NT2/D1 (cell line): Measurements from ENCODE around the gene NEURL4.

ENCODE experiments used
- SUZ12 ChIP-seq: IDR thresholded peaks from 2 replicates; pipeline ENCODE4 v1.6.1; 2011; ENCODE audit not compliant: insufficient read length, insufficient read depth; ENCODE audit errors: extremely low read depth
- ZNF274 ChIP-seq: IDR thresholded peaks from 2 replicates; pipeline ENCODE4 v1.6.1; 2011; ENCODE audit warnings: mild to moderate bottlenecking, low read depth, low read length

DNA sequence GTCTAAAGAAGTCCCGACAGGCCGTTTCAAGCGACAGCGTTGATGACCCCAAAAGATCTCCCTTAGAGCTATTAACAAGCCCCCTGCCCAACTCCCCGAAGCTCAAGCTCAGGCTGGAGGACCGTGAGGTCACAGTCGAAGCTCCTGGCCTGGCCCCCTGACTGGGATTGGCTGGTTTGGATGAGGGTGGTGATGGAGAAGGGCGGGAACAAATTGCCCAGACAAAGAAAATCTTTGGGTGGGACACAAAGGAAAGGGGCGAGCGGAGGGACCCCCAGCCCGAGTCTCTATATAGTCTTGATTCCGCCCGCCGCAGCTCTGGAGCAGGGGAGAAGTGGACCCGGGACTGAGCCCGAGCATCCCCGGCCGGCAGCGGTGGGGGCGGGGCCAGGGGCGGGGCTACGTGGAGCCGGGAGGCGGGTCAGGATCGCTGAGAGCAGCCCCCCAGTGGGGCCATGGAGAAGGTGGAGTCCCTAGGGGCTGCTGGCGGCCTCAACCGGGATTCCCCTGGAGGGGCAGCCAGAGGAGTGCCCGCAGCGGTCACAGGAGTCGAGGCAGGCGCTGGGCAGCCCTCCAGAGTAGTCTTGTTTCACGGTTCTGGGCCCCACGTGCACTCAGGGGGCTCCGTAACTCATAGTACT is 982 bp upstream of the NEURL4 start:
- no peak for TF ChIP-seq SUZ12
- no peak for TF ChIP-seq ZNF274
